Measurements from ENCODE around the gene ARHGEF1. TPM values are rescaled to one million over a fixed set of nuclear protein-coding genes. Genes with fewer than 3 reads are reported as not detected.

Gene ARHGEF1
- total RNA-seq, 4 donors from 2014 or later, result 34.1 to 106 (median 53.9) TPM

- TF ChIP-seq, protein P1, sequence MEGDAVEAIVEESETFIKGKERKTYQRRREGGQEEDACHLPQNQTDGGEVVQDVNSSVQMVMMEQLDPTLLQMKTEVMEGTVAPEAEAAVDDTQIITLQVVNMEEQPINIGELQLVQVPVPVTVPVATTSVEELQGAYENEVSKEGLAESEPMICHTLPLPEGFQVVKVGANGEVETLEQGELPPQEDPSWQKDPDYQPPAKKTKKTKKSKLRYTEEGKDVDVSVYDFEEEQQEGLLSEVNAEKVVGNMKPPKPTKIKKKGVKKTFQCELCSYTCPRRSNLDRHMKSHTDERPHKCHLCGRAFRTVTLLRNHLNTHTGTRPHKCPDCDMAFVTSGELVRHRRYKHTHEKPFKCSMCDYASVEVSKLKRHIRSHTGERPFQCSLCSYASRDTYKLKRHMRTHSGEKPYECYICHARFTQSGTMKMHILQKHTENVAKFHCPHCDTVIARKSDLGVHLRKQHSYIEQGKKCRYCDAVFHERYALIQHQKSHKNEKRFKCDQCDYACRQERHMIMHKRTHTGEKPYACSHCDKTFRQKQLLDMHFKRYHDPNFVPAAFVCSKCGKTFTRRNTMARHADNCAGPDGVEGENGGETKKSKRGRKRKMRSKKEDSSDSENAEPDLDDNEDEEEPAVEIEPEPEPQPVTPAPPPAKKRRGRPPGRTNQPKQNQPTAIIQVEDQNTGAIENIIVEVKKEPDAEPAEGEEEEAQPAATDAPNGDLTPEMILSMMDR (IDR thresholded peaks at IDR 0.05; ENCODE audit: low read depth), result no peak
Measured at GRCh38 chr19:41888926-41889325, 5.9 kb downstream of the ARHGEF1 start.

DNA sequence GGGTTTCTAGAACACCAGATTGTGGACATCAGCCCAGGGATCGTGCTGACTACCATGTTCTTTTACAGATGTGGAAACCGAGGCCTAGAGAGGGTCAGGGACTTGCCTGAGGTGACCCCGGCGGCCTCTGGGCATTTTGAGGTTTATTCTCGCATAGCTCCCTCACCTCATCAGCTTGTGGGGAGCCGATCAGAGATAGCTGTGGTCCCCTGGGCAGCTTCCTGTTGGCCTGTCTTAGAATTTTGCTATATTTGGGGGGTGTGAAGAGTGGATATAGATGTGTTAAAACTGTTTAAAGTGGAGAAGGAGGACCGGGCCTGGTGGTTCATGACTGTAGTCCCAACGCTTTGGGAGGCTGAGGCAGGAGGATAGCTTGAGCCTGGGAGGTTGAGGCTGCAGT lies 6.9 kb downstream of the ARHGEF1 start:
- TF ChIP-seq, protein P1 (IDR thresholded peaks at IDR 0.05; ENCODE audit: low read depth), result no peak

GRCh38 chr19:41890936-41891335 lies 8.0 kb downstream of the ARHGEF1 start:
- TF ChIP-seq, protein P1 (IDR thresholded peaks at IDR 0.05; ENCODE audit: low read depth), result no peak

- TF ChIP-seq, protein P1 (IDR thresholded peaks at IDR 0.05; ENCODE audit: low read depth), result no peak
Measured at GRCh38 chr19:41892173-41892902, 9.4 kb downstream of the ARHGEF1 start.

DNA sequence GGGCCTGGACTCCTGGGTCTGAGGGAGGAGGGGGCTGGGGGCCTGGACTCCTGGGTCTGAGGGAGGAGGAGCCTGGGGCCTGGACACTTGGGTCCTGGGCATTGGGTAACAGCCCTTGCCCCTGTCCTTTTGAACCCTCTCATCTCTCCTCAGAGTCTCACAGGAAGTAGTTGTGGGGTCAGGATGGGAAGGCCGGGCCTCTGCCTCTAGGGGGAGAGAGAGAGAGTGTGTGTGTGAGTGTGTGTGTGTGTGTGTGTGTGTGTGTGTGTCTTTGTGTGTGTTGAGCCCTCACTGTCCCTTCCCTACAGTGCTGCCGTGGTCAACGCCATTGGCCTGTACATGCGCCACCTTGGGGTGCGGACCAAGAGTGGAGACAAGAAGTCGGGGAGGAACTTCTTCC lies 10.9 kb downstream of the ARHGEF1 start:
- TF ChIP-seq, protein P1 (IDR thresholded peaks at IDR 0.05; ENCODE audit: low read depth), result no peak

DNA sequence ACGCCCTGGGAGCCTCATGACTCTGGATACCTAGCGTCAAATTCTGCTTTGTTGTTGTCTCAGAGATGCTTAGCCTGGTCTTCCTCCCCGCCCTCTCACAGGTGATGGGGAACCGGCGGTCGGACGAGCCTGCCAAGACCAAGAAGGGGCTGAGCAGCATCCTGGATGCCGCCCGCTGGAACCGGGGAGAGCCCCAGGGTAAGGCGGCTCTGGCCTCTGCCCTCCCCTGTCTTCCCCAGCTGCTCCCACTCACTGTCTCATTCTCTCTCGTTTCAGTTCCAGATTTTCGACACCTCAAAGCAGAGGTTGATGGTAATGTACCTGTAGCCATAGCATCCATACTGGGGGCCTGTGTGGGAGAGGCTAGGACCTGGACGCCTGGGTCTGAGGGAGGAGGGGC lies 11.4 kb downstream of the ARHGEF1 start:
- TF ChIP-seq, protein P1 (IDR thresholded peaks at IDR 0.05; ENCODE audit: low read depth), result no peak

- TF ChIP-seq, protein P1 (IDR thresholded peaks at IDR 0.05; ENCODE audit: low read depth), result no peak
Measured at GRCh38 chr19:41895745-41896580, 13.0 kb downstream of the ARHGEF1 start.
